ENCODE measurements around the gene HDAC1.

DNA sequence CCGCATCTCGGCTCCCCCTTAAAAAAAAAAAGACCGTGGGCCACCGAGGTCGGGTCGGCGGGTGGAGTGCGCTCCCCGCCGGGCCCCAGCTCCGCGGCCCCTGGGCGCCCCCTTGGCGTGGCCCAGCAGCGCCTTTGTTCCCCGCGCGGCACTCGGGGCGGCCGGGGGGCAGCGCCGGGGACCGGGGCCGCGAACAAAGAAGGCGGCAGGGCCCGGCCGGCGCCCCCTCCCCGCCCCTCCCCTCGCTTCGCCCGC, 43.6 kb downstream of the HDAC1 start:
- TF ChIP-seq YY1 (IDR thresholded peaks at IDR 0.05) (no peak), SP1 (IDR thresholded peaks at IDR 0.05) (no peak), GABPA (IDR thresholded peaks at IDR 0.05 in 1 of 2, conservative IDR thresholded peaks at IDR 0.05 in 1 of 2) (no peak), TAF1 (conservative IDR thresholded peaks at IDR 0.05) (no peak), EGR1 (IDR thresholded peaks at IDR 0.05; ENCODE audit: low read depth in 2 of 2) (no peak), RAD21 (IDR thresholded peaks at IDR 0.05) (no peak), FOXA1 (IDR thresholded peaks at IDR 0.05) (no peak)
- TF ChIP-seq, protein P1, sequence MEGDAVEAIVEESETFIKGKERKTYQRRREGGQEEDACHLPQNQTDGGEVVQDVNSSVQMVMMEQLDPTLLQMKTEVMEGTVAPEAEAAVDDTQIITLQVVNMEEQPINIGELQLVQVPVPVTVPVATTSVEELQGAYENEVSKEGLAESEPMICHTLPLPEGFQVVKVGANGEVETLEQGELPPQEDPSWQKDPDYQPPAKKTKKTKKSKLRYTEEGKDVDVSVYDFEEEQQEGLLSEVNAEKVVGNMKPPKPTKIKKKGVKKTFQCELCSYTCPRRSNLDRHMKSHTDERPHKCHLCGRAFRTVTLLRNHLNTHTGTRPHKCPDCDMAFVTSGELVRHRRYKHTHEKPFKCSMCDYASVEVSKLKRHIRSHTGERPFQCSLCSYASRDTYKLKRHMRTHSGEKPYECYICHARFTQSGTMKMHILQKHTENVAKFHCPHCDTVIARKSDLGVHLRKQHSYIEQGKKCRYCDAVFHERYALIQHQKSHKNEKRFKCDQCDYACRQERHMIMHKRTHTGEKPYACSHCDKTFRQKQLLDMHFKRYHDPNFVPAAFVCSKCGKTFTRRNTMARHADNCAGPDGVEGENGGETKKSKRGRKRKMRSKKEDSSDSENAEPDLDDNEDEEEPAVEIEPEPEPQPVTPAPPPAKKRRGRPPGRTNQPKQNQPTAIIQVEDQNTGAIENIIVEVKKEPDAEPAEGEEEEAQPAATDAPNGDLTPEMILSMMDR (IDR thresholded peaks at IDR 0.05; ENCODE audit: low read depth, low read length, missing input control) = no peak
- TF ChIP-seq, protein P2, sequence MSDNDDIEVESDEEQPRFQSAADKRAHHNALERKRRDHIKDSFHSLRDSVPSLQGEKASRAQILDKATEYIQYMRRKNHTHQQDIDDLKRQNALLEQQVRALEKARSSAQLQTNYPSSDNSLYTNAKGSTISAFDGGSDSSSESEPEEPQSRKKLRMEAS (IDR thresholded peaks at IDR 0.05) = no peak
- TF ChIP-seq, protein P3, sequence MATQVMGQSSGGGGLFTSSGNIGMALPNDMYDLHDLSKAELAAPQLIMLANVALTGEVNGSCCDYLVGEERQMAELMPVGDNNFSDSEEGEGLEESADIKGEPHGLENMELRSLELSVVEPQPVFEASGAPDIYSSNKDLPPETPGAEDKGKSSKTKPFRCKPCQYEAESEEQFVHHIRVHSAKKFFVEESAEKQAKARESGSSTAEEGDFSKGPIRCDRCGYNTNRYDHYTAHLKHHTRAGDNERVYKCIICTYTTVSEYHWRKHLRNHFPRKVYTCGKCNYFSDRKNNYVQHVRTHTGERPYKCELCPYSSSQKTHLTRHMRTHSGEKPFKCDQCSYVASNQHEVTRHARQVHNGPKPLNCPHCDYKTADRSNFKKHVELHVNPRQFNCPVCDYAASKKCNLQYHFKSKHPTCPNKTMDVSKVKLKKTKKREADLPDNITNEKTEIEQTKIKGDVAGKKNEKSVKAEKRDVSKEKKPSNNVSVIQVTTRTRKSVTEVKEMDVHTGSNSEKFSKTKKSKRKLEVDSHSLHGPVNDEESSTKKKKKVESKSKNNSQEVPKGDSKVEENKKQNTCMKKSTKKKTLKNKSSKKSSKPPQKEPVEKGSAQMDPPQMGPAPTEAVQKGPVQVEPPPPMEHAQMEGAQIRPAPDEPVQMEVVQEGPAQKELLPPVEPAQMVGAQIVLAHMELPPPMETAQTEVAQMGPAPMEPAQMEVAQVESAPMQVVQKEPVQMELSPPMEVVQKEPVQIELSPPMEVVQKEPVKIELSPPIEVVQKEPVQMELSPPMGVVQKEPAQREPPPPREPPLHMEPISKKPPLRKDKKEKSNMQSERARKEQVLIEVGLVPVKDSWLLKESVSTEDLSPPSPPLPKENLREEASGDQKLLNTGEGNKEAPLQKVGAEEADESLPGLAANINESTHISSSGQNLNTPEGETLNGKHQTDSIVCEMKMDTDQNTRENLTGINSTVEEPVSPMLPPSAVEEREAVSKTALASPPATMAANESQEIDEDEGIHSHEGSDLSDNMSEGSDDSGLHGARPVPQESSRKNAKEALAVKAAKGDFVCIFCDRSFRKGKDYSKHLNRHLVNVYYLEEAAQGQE (IDR thresholded peaks at IDR 0.05) = no peak

Measured in liver (tissue), 3 donors.